ENCODE data around the gene KRTAP1-4.
"Not testable (repeated sequence)": the region's sequence is repeated elsewhere in the genome, so short reads cannot be mapped to it uniquely, and the experiment has no call there.

The KRTAP1-4 gene, protein sequence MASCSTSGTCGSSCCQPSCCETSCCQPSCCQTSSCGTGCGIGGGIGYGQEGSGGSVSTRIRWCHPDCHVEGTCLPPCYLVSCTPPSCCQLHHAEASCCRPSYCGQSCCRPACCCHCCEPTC

DNA sequence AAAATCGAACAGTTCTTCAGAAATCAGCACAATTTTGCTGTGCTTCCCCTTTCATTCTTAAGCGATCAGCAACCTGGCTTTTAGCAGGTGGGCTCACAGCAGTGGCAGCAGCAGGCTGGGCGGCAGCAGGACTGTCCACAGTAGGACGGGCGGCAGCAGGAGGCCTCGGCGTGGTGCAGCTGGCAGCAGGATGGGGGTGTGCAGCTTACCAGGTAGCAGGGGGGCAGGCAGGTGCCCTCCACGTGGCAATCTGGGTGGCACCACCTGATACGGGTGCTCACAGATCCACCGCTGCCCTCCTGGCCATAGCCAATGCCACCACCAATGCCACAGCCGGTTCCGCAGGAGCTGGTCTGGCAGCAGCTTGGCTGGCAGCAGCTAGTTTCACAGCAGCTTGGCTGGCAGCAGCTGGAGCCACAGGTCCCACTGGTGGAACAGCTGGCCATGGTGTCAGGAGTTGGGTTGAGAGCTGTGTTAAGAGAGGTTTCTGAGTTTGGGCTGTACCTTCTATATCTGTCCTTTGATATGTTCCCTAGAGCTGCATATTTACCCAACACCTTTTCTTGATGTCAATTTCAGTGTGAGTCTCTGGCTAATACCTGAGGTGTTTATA lies at the start of gene KRTAP1-4:
KRTAP1-4 (minus strand) TSS at position 563 of the 613 bp plus-strand sequence; CDS start at position 446, 117 bp downstream.
- DNase-seq (ENCODE audit: low spot score) = no peak

DNA sequence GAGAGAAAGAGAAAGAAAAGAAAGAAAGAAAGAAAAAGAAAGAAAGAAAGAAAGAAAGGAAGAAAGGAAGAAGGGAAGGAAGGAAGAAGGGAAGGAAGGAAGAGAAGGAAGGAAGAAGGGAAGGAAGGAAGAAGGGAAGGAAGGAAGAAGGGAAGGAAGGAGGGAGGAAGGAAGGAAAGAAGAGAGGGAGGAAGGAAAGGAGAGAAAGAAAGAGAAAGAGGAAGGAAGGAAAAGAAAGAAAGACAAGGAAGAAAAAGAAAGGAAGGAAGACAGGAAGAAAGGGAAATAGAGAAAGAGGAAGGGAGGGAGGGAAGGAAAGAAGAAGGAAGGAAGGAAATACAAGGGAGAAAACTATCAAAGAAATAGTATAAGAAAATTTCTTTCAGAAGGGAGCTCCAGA lies 46.8 kb upstream of the KRTAP1-4 start:
- DNase-seq (ENCODE audit: low spot score) = no peak

DNA sequence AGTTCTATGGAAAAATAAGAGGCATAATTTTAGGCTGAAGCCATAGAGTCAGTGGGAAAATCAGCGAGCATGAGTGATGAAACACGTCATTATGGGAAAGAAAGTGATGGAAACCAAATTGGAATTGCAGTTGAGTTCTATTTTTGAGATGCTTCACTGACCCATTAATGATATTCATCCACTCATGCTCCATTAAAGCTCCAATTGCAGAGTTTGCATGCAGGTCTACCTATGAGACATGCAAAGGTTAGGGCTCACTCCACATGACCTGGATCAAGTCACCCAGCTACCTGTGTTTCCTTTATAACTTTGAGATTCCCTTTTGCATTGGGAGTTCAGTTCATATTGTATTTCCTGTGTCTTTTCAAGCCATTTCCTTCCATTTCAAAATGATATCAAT lies 43.7 kb upstream of the KRTAP1-4 start:
- no peak for DNase-seq (ENCODE audit: low spot score)

DNA sequence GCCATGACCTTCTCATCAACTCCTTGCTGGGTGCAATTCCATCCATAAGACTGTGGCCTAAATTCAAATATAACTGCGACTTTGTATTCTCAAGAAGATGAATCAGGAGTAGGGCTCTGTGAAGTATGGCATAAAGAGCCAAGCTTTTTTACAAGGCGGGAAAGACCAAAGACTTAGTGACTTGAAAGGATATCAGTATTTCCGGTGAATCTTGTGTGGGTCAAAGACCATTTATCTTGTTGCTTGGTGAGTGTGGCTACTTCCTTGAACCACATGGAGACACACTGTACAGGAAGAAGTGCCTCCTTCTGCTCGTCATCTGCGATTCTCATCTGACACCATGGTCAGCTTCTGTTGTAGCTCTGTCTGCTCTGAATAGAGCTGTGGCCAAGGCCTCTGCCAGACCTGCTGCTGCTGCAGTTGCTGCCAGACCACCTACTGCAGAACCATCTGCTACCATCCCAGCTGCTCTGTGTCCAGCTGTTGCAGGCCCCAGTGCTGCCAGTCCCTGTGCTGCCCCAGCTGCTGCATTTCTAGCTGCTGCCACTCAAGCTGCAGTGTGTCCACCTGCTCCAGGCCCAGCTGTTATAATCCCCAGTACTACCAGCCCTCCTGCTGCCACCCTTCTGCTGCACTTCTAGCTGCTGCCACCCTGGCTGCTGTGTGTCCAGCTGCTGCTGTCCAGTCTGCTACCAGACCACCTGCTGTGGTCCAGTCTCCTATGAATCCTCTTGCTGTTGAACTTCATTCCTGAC lies 41.8 kb upstream of the KRTAP1-4 start:
- no peak for DNase-seq (ENCODE audit: low spot score)

DNA sequence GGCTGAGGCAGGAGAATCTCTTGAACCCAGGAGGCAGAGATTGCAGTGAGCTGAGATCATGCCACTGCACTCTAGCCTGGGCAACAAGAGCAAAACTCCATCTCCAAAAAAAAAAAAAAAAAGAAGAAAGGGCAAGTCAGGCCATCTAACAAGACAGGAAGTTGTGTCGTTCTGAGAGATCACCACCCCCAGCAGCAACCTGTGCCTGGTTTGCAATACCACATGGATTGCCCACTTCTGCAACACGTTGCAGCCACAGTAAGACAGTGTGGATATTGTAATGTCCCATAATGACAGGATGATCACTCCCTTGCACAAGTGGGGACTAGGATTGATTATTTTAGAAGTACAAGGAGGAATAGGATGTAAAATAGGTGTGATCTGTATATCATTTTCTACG lies 39.0 kb upstream of the KRTAP1-4 start:
- DNase-seq (ENCODE audit: low spot score) = no peak

DNA sequence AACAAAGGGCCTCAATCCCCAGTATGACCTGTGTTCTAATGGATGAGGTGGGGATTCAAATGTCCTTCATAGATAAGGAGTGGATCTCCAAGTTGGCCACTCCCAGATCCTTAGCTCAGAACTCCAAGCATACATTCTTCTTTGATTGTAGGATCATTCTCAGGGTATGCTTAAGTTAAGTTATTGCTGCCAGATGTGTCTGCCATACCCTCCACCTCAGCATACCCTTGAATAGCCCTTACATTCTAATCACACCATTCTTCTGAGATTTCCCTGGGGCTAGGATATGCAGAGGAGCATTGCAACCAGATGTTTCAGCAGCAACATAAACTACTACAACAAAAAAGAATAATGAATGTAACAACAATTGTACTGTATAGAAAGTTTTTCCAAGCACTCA lies 37.3 kb upstream of the KRTAP1-4 start:
- DNase-seq (ENCODE audit: low spot score) = no peak

DNA sequence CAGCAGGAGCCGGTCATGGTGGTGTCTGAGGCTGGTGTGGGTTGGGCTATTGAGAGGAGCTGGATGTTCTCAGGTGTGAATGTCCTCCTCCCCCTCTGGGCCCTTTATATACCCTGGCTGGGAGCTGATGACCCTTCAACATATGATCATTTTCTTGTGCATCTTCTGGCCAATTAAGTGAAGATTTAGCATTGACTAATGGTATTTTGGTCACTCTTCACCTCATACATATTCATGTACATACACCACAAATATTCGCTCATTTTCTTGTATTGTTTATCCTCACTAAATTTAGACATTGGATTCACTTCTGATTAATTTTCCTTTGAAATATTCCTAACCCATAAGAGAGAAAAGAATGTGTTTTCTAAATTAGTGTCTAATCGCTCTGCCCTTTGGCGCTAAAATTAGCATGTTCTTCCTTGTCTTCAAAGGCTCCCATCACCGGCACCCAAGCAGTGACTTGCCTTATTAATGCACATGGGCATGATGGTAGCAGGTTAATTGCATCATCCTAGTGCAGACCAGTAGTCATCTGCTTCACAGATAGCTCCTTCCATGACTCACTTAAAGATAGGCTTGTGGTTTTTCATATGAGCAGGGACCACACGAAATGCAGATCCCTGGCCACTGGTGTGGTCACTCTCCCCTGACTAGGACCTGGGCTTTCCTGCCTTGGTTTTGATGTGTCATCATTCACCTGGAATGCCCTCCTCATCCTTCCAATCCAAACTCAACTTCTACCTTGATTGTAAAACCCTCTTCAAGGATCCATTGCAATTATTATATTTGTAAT lies 36.0 kb upstream of the KRTAP1-4 start, which contains the start of gene KRTAP2-4:
KRTAP2-4 (minus strand) TSS at position 51 of the 796 bp plus-strand sequence; CDS start at position 17, 34 bp downstream.
- no peak for DNase-seq (ENCODE audit: low spot score)

DNA sequence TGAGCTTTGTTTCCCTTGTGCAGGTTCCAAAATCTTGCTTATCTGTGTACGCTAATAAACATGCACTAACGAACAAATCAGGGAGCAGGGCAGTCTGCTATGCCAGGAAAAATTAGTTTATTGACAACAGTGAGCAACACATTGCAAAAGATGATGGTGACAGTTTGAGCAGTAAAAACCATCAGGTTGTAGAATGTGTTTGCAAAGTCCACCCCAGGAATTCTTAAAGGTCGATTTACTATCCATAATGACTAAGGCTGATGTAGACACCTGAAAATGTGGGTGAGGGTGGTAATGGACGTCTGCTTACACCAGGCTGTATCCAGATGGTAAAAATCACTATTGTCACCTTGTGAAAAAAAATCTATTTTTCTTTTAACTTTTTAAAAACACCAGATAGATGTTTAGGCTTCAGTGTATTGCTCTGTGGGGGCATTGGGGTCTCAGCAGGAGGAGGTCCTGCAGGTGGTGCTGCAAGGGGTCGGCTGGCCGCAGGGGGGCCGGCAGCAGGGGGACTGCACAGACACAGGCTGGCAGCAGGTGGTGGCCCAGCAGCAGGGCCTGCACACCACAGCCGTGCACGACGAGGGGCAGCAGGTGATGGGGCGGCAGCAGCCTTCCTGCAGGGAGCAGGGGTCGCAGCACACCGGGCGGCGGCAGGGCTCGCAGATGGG lies 35.2 kb upstream of the KRTAP1-4 start:
- DNase-seq (ENCODE audit: low spot score) = not testable (repeated sequence)

DNA sequence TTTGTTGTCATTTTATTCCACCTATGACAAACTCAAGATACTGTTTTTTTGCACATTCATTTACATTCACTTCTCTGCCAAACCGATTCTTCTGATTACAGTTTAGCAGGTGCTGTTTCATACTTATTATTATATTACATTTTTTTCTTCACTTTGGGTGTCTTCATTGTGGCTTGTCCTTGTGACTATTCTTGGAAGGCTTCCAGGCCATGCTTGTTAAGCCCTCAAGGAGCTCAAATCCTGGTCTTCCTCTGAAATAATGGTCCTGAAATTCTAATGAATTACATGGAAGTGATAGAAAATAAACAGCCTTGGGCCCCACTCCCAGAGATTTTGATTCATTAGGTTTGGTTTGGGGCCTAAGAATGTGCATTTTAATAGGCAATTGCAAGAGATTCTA lies 34.3 kb upstream of the KRTAP1-4 start:
- DNase-seq (ENCODE audit: low spot score) = no peak

DNA sequence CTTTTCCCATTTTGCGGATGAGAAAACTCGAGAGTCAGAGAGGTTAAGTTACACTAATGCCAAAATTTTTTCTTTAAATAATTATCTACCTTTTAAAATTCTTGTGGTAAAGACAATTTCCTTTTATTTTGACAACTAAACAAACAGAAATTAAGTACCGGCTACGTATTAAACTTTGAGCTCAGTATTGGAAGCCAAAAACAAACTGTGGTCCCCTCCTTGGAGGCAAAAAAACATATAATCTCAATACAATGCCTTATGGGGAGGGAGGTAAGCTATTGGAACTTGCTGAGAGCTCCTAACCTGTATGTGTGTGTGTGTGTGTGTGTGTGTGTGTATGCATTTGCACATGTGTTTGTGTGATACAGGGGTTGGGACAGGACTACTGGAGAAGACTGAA lies 33.5 kb upstream of the KRTAP1-4 start:
- DNase-seq (ENCODE audit: low spot score) = no peak

DNA sequence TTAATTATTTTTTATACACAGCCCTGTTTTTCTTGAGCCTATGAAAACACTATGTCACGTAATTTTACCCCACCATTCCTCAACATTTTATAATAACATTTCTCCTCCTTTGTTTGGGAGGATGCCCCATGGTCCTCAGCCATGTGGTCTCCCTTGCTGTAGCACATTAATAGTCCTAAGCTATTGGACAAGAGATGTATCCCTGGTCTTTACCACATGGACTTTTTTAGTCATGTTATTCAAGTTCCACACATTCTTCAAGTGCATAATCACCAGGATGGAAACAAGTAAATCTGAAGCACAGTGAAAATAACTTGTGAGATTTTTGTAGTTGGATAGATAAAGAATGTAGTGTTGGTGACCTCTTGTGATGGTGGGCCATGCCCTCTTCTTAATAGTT lies 32.0 kb upstream of the KRTAP1-4 start:
- no peak for DNase-seq (ENCODE audit: low spot score)

DNA sequence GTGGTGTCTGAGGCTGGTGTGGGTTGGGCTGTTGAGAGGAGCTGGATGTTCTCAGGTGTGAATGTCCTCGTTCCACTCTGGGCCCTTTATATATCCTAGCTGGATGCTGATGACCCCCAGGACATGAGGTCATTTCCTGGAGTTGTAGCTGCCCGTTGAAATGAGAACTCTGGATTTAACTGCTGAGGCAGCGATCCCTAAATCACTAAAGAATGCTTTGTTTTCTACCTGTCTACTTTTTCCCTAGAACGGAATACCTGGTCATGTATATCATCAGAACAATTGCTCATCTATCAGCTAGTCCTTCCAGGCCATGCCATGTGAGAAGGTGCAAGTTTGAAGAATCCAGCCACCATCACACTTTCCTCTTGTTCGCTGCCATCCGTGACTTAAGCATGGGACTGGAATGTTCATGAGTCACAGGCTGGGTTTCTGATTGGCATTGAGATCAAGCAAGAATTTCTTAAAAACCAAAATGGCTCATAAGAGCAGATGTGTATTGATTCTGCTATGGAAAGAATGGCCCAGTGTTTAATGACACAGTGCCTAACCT lies 30.1 kb upstream of the KRTAP1-4 start, which contains the start of gene KRTAP2-3:
KRTAP2-3 (minus strand) TSS at position 63 of the 553 bp plus-strand sequence. CDS start 64 bp downstream, outside the sequence.
- DNase-seq (ENCODE audit: low spot score) = no peak

DNA sequence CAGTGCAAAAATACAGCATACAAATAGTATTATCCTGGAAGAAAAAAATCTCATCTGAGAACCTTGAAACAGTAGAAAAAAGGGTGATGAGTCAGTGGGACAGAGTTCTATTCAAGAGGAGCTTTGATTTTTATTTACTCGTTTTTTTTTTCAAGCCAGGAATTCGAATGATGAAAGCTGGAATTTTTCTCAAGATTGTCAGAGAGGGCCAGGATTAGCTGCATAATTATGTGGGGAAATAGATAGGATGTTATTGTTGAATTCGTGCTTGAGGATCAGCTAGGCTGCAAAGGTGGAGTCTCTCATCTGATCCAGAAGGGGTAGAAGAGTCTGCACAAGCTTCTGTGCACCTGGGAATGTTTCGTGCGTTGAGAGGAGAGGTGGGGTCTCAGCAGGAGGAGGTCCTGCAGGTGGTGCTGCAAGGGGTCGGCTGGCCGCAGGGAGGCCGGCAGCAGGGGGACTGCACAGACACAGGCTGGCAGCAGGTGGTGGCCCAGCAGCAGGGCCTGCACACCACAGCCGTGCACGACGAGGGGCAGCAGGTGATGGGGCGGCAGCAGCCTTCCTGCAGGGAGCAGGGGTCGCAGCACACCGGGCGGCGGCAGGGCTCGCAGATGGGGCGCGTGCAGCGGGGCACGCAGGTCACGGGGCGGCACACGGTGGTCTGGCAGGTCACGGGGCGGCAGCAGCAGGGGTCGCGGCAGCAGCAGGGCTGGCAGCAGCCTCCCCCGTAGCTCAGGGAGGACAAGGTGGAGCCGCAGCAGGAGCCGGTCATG lies 29.5 kb upstream of the KRTAP1-4 start:
- DNase-seq (ENCODE audit: low spot score) = not testable (repeated sequence)

DNA sequence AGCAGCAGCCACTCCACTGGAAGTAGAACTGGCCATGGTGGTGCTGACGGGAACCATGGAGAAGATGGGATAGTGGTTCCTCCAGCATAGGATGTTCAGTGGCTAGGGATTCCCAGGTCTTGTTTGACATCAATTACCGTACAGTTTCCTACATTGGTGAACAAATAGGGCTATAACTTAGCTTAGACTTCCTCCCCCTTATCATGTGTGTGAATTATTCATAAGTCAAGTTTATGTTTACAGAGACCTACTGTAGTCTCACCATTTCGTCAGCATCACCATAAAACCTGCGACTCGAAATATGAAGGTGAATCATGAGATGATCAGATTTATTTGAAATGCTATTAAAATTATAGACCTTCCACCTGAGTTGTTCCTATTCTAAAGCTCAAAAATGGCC lies 28.7 kb upstream of the KRTAP1-4 start:
- DNase-seq (ENCODE audit: low spot score) = no peak

DNA sequence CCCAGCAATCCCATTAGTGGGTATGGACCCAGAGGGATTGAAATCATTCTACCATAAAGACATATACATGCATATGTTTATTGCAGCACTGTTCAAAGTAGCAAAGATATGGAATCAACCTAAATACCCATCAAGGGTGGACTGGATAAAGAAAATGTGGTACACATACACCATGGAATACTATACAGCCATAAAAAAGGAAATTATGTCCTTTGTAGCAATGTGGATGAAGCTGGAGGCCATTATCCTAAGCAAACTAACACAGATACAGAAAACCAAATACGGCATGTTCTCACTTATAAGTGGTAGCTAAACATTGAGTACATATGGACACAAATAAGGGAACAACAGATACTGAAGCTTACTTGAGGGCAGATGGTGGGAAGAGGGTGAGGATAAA lies 27.6 kb upstream of the KRTAP1-4 start:
- DNase-seq (ENCODE audit: low spot score) = no peak

DNA sequence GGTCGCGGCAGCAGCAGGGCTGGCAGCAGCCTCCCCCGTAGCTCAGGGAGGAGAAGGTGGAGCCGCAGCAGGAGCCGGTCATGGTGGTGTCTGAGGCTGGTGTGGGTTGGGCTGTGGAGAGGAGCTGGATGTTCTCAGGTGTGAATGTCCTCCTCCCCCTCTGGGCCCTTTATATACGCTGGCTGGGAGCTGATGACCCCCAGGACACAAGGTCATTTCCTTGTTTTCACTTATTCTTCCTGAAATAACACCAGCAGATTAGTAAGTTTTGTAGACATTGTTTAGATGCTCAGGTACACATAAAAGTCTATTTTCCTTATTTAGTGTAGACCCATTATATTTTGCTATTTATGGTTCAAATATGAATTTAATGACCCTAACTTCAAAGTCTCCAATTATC lies 25.1 kb upstream of the KRTAP1-4 start, which contains the start of gene KRTAP2-2:
KRTAP2-2 (minus strand) TSS at position 101 of the 400 bp plus-strand sequence; CDS start at position 82, 19 bp downstream.
- not testable (repeated sequence) for DNase-seq (ENCODE audit: low spot score)

DNA sequence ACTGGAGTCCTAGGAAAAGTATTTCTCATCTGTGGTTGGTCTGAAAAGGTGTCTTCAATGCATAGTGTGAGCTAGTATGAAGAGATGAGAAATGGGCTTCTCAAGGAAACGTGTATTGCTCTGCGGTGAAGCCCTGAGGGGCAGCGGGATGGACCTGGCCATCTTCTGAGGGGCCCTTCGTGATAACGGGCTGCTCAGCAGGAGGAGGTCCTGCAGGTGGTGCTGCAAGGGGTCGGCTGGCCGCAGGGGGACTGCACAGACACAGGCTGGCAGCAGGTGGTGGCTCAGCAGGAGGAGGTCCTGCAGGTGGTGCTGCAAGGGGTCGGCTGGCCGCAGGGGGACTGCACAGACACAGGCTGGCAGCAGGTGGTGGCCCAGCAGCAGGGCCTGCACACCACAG lies 24.6 kb upstream of the KRTAP1-4 start:
- DNase-seq (ENCODE audit: low spot score) = not testable (repeated sequence)

DNA sequence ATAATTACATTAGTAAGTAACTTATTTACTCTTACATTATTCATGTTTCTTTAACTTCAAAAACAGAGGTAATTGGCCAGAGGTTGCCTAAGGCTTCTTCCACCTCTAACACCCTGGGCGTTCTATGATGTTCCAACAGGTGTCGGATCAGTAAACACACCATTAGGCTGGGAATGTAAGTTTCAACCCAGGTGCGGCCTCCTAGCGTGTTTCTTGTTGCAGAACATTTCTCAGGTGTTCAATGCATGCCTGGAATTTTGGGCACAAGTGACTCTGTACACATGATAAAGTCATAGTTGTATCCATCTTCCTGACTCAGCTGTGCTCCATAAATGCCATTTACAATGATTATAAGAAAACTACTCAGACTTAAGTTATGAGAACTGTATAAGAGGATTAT lies 24.0 kb upstream of the KRTAP1-4 start:
- DNase-seq (ENCODE audit: low spot score) = no peak

DNA sequence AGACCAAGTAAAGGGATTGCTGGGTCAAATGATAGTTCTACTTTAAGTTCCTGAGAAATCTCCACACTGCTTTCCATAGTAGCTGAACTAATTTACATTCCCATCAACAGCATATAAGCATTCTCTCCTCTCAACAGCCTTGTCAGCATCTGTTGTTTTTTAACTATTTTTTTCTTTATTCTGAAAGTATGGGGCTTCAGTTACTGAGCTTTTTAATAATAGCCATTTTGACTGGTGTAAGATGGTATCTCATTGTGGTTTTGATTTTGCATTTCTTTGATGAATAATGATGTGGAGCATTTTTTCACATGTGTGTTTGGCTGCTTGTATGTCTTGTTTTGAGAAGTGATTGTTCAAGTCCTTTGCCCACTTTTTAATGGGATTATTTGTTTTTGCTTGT lies 22.6 kb upstream of the KRTAP1-4 start:
- no peak for DNase-seq (ENCODE audit: low spot score)

DNA sequence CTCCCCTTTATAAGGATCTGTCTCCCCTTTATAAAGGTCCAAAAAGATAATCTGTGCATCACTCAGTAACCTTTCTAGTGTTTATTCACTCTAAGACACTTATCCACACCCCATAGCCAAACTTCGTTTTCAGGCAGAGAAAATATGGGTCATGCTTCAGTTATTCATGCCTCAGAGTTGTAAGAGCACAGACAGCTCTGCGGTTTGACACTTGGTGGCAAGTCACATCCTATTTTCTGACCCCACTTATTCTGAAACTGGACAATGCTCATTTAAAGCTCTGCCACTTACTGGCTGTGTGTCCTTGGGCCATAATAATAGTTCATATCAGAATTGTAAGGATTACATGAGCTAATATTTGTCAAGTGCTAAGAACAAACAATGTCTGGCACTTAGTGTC lies 19.1 kb upstream of the KRTAP1-4 start:
- no peak for DNase-seq (ENCODE audit: low spot score)

DNA sequence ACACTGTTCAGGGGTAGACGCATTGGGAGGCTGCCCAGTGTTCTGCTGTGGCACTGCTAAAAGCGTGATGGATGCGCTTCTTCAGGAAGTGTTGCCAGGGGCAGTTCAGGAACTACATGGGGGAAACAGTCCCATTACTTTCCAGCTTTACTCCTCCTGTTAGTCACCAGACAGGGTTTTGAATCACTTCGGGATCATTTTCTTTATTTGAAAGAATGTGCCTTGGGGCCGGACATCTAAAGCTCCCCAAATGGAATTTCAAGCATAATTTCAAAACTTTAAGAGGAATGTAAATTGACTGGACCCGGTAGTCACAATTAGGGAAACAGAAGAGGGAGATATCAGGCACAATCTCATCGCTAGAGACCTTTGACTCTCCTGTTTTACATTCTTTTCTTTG lies 18.4 kb upstream of the KRTAP1-4 start:
- DNase-seq (ENCODE audit: low spot score) = no peak

Data from CD4-positive, alpha-beta T cell treated with Interleukin-15 for 4 hours (primary cell).